IPS DF 19.7 (cell line): Measurements from ENCODE around the gene SLC2A5.
"Not testable (repeated sequence)": the region's sequence is repeated elsewhere in the genome, so short reads cannot be mapped to it uniquely, and the experiment has no call there.

Experiments
- DNase-seq: peaks from one replicate; pipeline ENCODE4 v3.0.0-alpha.2; 2013; ENCODE audit warnings: low read depth, low spot score

Gene SLC2A5

GRCh38 chr1:9037476-9038337 lies 31.7 kb downstream of the SLC2A5 start:
- DNase-seq: no peak

GRCh38 chr1:9035226-9035625 lies 34.2 kb downstream of the SLC2A5 start:
- DNase-seq: no peak

GRCh38 chr1:9033363-9033762 lies 36.1 kb downstream of the SLC2A5 start:
- no peak for DNase-seq

- no peak for DNase-seq
Observed at GRCh38 chr1:9031484-9032259, 37.8 kb downstream of the SLC2A5 start.

GRCh38 chr1:9031077-9031476 lies 38.4 kb downstream of the SLC2A5 start:
- DNase-seq: not testable (repeated sequence)

- no peak for DNase-seq
Observed at GRCh38 chr1:9028921-9029705, 40.3 kb downstream of the SLC2A5 start.

GRCh38 chr1:9027307-9027706 lies 42.1 kb downstream of the SLC2A5 start:
- DNase-seq: no peak

- DNase-seq: no peak
Observed at GRCh38 chr1:9025449-9025848, 44.0 kb downstream of the SLC2A5 start.

GRCh38 chr1:9024837-9025236 lies 44.6 kb downstream of the SLC2A5 start:
- DNase-seq: no peak

- no peak for DNase-seq
Observed at GRCh38 chr1:9022773-9023172, 46.7 kb downstream of the SLC2A5 start.

GRCh38 chr1:9022026-9022738 lies 47.3 kb downstream of the SLC2A5 start:
- not testable (repeated sequence) for DNase-seq

GRCh38 chr1:9020305-9020704 lies 49.1 kb downstream of the SLC2A5 start:
- DNase-seq: no peak

GRCh38 chr1:9019896-9020295 lies 49.5 kb downstream of the SLC2A5 start:
- no peak for DNase-seq

- no peak for DNase-seq
Observed at GRCh38 chr1:9018333-9018732, 51.1 kb downstream of the SLC2A5 start.

GRCh38 chr1:9016455-9016854 lies 53.0 kb downstream of the SLC2A5 start:
- DNase-seq: no peak

- no peak for DNase-seq
Observed at GRCh38 chr1:9014475-9015375, 54.7 kb downstream of the SLC2A5 start.

GRCh38 chr1:9013819-9014218 lies 55.6 kb downstream of the SLC2A5 start:
- DNase-seq: no peak

- no peak for DNase-seq
Observed at GRCh38 chr1:9010781-9011323, 58.6 kb downstream of the SLC2A5 start.

GRCh38 chr1:9009438-9010370 lies 59.7 kb downstream of the SLC2A5 start:
- no peak for DNase-seq
